GM13977 (cell line): ENCODE measurements around the gene MIEN1.

Experiments
- DNase-seq: peaks from one replicate; pipeline ENCODE4 v3.0.0; 2012; ENCODE audit warnings: low spot score
- CTCF ChIP-seq: IDR thresholded peaks from 2 replicates; pipeline ENCODE4 v1.5.1; 2012; ENCODE audit warnings: mild to moderate bottlenecking, control low read depth; ENCODE audit not compliant: insufficient read depth; ENCODE audit errors: extremely low read depth, missing control alignments
- in situ Hi-C: fragments of 300-500 bp; cut with MboI; formaldehyde crosslinking; loops from one replicate; pipeline ENCODE4 v1.12.0; 2022; ENCODE audit warnings: low sequenced_read_pairs, low pct_unique_long_range_greater_than_20kb, mixed read lengths, inconsistent platforms; ENCODE audit not compliant: unreplicated experiment

Gene MIEN1

DNA sequence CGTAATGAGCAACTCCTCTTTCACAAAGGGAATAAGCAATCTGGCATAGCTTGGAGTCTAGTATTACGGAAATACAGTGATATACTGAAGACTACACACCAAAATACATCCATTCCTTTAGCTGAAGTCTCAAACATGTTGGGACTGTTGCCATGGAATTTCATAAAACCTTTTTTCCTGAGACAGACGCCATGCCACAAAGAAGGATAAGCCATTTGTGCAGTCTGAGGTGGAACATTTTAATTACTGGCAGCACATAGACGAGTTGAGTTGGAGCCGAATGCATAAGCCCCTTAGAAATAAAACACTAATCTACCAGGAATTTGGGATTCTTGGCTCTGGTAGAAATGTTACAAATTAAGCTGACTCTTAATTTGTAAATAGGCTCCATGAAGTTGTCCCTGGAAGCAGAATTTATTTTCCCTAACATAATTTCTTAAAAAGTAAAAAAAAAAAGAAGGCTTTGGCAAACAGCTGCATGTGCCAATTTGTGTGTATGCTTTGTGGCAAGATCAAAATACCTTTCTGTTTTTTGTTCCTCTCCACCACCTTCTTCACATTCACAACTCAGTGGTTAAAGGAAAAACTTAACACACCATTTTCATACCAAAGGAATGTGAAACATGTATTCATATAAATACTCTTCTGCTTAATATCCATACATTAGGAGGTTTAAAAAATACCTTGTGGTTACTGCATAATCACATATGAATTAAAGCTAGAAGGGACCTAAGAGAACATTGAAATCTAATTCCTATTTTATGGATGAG lies 32.9 kb upstream of the MIEN1 start:
- in situ Hi-C loops, result no loop called here
- no peak for TF ChIP-seq CTCF
- DNase-seq, result no peak

DNA sequence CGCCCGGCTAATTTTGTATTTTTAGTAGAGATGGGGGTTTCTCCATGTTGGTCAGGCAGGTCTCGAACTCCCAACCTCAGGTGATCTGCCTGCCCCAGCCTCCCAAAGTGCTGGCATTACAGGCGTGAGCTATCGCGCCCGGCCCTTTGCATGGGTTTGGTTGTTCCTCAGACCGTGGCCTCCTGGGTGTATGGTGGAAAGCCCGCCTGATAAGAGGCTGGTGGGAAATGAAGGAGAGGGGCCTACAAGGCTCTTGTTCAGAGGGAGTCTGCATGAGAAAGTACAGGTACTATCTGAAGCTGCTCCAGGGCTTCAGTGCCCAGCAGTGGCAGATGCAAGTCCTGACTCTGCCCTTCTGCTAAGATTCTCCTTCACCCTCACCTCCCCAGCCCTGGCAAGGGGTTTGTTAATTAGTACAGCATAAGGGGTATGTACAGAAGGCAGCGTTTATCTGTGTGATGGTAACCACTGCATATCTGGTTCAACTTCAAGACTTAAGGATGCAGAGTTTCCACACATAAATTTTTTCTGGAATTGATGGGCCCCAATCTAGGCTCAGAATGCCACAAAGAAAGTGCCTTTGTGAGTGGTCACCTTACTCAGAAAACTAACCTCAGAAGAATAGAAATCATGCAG lies 31.6 kb upstream of the MIEN1 start:
- no peak for TF ChIP-seq CTCF
- in situ Hi-C loops, result no loop called here
- DNase-seq, result no peak

DNA sequence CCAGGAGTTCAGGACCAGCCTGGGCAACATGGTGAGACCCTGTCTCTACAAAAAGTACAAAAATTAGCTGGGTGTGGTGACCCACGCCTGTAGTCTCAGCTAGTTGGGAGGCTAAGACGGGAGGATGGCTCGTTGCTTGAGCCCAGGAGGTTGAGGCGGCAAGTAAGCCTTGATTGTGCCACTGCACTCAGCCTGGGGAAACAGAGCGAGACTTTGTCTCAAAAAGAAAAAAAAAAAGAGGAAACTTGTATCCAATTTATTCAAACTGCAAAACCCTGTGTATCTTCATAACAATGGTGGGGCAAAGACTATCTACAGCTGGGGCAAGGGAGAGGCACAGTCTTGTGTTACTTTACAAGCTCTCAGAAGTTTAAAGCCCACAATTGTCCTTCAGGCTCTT lies 28.9 kb upstream of the MIEN1 start:
- in situ Hi-C loops, result loop anchor here (10.0 kb wide), 1 partner anchor 134 kb away; the partner anchor contains the start of gene PPP1R1B

GRCh38 chr17:39757931-39758873 lies 27.9 kb upstream of the MIEN1 start:
- DNase-seq, result peak; percentile 58
- in situ Hi-C loops, result loop anchor here (10.0 kb wide), 1 partner anchor 133 kb away; the partner anchor contains the start of gene PPP1R1B
- TF ChIP-seq CTCF, result no peak

More for the DNA sequence above, 28.9 kb upstream of the MIEN1 start:
- TF ChIP-seq CTCF, result no peak
- no peak for DNase-seq

GRCh38 chr17:39757176-39757662 lies 26.9 kb upstream of the MIEN1 start:
- in situ Hi-C loops, result loop anchor here (10.0 kb wide), 1 partner anchor 132 kb away; the partner anchor contains the start of gene PPP1R1B

More at GRCh38 chr17:39757176-39757662, 26.9 kb upstream of the MIEN1 start:
- no peak for TF ChIP-seq CTCF
- DNase-seq, result no peak
